NCI-H526 treated with DMSO at 0.1 percent for 48 hours (cell line): ENCODE data around the gene AMACR.
A peak's percentile ranks its signal among the peaks of the same experiment; 100 is the strongest.

Source experiments
- DNase-seq: peaks from one replicate; lab custom pipeline; 2025; lab: John Stamatoyannopoulos, UW

Gene AMACR

DNA sequence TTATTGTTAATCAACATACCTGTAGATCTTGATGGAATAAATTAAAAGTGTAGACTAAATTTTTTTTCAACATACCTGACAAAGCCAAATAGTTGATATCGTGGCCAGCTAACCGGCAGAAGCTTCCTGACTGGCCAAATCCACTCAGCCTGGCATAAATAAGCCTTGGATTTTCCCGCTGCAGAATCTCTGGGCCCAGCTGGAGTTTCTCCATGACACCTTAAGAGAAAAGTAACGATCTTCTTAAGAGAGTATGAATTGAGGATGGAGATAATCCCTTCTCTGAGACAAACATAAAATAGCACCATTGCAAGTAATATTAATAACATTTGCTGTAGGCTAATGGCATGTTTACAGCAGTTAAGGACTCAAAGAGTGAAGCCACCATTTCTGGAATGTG is 2.2 kb downstream of the AMACR start:
- DNase-seq = no peak

- no peak for DNase-seq
Measured at GRCh38 chr5:34005211-34005610, 2.6 kb downstream of the AMACR start.

DNA sequence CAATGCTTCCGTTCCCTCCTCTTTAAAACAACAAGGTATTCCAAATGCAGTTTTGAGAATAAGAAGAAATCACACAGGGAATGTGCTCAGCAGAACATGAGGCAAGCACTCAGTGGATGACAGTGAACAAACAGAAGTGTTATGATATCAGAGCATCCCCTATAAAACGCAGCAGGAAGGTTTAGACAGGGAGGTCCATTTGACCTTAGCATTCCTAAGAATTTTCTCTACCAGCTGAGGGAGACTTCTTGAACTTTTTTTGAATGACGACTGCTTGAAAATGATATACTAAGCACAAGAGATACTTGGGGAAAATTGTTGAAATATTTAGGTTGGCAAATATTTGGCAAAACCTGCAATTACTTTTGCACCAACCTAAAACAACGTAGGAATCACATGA is 3.9 kb downstream of the AMACR start:
- no peak for DNase-seq

DNA sequence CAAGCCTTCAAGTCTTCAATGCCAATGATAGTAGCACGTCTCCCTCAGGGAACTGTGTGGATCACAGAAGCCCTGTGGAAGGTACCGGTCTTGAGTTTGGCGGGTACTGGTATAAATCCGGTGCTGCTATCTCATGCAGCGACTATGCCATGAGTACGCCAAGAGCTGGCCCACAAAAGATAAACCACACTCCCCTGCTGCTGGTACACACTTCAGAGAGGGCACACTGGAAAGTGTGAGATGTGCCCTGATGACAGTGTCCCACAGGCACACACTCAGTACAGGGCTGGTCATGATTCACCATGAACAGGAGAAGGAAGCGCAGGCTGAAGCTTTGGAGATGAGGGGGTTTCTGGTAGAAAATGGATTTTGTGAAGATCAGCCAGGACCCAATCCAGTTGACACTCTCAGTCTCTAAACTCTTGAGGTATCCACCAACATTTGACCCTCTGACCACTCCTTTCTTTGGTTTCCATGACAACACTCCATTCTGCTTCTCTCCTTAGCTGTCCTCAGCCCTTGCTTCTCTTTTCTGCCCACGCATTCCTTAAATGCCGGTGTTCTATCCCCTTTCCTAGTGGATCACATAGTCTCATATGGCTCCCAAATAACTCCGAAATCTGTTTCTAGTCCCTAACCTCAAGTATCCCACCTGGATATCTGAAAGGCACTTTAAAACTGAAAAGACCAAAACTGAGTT is 5.1 kb downstream of the AMACR start:
- DNase-seq = no peak

DNA sequence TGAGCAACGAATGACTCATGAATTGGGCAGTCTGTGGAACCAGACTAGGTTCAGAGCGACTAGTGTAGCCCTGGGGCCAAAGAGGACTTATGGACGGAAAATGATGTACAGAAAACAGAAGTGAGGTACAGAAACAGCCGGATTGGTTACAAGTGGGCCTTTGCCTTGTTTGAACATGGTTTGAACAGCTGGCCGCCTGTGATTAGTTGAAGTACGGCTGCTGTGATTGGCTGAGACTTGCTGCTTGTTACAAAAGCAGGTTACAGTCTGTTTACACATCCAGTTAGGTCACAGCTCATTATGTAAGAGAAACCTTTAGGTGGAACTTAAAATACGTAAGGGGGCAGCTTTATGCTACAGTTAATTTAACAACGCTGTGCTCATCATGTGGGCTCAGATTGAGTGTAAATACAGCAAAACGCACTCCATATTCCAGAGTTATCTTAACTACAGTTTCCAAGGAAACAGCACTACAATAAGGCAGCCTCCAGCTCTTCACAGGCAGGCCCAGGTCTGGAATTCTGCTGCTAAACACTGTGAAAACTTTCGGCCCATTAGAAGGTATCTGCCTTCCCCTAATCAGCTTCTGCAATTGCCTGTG is 6.5 kb downstream of the AMACR start:
- DNase-seq = no peak

DNA sequence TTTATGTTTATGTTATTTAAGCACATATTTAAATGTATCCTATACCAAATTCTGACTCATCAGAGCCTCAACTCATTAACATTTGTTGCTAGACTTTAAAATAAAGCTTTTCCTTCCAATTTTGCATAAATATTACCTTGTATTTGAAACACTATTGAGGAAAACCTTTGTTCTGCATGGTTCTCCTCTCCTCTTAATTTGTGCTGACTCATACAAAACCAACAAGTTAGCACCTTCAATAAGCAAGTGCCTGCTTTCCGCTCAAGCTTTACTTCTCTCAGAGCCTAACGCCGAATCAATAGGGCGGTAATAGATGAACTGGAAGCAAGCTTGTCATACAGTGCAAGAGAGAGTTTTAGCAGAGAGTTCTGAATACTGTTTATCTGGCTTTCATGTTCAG is 7.9 kb downstream of the AMACR start:
- DNase-seq = no peak

- DNase-seq = peak; percentile 51
Measured at GRCh38 chr5:33997331-33997983, 10.4 kb downstream of the AMACR start.

GRCh38 chr5:33995865-33996264 is 12.0 kb downstream of the AMACR start:
- DNase-seq = no peak

GRCh38 chr5:33994845-33995244 is 13.0 kb downstream of the AMACR start:
- DNase-seq = no peak

DNA sequence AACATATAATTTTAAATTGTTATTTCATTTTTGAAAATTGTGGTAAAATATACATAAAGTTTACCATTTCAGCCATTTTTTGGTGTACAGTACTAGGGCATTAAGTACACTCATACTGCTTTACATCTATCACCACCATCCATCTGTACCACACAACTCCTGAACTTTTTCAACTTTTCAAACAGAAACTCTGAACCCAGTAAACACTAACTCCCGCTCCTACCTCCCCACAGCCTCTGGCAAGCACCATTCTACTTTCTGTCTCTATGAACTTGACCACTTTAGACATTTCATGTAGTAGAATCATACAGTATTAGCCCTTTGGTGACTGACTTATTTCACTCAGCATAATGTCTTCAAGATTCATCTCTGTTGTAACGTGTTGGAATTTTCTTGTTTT is 15.0 kb downstream of the AMACR start:
- DNase-seq = no peak

- DNase-seq = no peak
Measured at GRCh38 chr5:33985447-33985846, 22.4 kb downstream of the AMACR start.

DNA sequence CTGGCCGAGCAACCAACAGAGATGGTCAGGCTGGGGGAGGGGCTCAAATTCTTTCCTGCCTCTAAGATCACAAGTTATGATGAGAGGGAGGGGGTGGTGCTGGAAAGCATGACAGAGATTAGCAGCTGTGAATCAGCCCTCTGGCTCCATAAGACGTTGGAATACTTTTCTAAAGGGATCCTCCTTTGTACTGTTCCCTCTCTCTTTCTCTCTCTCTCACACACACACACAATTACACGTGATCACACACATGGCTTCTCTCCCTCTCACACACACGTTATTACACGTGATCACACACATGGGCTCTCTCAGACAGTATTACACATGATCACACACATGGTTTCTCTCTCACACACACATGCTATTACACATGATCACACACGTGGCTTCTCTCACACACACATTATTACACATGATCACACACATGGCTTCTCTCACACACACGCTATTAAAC is 23.2 kb downstream of the AMACR start, which contains the start of gene SLC45A2:
Gene SLC45A2, minus strand, starts transcription at position 23 of the 454 bp plus-strand sequence. CDS start 110 bp downstream, outside the sequence.
- DNase-seq = no peak

DNA sequence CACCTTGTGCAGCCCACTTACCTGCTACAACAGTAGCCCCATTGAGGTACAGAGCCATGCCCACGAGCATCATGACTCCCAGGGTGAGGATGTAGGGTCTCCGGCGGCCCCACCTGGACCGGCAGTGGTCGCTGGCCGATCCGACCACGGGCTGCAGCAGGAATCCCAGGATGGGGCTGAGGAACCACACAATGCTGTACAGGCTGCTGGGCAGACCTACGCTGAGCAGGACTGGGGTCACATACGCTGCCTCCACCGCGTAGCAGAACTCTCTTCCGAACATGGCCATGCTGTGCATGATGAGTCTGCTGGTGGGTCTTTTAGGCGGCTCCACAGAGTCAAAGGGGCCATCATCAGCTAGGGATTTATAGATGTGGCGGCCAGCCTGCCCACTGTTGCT is 23.7 kb downstream of the AMACR start:
- DNase-seq = no peak

- no peak for DNase-seq
Measured at GRCh38 chr5:33981408-33982162, 26.3 kb downstream of the AMACR start.

DNA sequence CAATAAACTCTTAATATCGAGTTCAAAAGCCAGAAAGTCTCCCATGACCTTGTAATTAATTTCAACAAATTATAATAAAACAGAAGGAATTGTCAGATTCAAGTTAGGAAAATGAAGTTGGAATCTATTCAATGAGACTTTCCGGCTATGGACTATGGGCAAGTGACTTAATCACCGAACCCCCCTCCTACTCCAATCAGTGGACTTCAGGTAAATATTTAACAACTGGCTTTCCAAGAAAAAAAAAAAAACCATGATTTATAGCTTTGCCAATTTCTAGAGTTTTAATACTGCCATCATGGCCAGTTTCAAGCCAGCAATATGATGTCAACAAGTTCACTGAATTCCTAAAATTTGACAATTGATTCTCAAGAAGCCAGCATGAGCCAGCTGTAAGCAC is 27.8 kb downstream of the AMACR start:
- no peak for DNase-seq

- DNase-seq = no peak
Measured at GRCh38 chr5:33978306-33978705, 29.5 kb downstream of the AMACR start.

GRCh38 chr5:33976307-33976706 is 31.5 kb downstream of the AMACR start:
- no peak for DNase-seq

DNA sequence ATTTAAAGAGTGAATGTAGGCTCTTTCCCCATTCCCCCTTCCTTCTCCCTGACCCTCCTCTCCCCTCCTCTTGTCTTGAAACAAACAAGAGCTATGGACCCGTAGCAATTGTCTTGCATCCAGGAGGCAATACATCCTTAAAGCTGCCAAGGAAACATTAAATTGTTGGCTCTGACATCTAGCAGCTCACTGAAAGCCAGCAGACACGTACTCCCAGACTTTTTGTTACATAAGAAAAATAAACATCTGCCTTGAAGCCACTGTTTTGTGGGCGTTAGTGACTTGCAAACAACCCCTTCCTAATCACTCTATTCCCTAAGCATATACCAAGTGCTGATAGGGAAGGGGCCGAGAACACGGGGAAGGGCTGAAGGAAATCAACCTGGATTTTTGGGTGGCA is 32.0 kb downstream of the AMACR start:
- DNase-seq = no peak

- no peak for DNase-seq
Measured at GRCh38 chr5:33973271-33973670, 34.6 kb downstream of the AMACR start.

GRCh38 chr5:33969572-33970452 is 38.0 kb downstream of the AMACR start:
- DNase-seq = peak; percentile 58

DNA sequence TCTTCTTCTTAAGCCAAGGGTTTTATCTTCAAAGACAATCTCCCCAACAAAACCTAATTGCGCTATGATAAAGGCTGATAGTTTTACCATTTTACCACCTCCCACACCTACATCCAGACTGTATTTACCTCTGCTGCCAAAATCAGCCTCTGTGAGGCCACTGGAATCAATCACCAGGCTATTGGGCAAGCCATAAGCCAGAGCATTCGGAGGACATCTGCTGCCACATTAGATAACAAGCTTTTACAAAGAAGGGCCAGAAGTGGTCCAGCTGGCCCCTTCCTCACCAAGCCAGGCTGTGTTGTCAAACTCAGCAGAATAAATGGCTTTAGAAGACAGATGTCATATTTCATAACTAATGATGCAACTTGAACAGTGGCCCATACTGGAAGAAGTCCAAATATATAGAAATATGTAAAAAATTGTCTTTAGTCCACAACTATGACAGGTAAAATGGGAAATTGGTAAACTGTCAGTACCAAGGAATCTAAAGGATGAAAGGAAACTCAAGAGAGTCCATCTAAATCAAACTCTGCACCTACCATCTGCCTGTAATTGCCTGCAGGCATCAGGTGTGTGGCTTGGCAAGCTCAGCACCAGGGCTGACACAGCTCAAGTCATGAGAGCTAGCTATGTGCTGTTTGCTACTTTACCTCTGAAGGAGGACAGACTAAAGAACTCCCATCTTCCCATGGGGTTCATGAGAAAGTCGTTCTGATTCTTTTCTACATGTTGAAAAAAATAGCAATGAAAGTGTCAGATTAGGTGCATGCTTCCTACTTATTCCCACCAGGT is 39.4 kb downstream of the AMACR start:
- no peak for DNase-seq
